ENCODE results near the gene PIGS. TPM values are rescaled to one million over a fixed set of nuclear protein-coding genes. Genes with fewer than 3 reads are reported as not detected.

Gene PIGS
- total RNA-seq, 1 donor from 2014 or later, result 71.5 TPM

DNA sequence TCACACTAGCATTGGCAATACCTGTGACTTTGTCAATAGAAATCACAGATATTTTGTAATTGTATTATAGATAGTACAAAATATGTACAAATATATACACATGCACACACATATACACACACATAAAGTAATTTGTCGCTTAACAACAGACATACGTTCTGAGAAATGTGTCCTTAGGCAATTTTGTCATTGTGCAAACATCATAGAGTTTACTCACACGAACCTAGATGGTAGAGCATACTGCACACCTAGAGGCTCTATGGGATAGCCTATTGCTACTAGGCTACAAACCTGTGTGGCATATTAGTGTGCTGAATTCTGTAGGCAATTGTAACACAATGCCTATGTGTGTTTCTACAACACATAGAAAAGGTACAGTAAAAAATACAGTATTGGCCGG is 29.9 kb downstream of the PIGS start:
- Histone ChIP-seq H3K9ac (ENCODE audit: low read length) (no peak overlapping the region), H3K4me1 (ENCODE audit: insufficient read depth, low read length) (no peaks in the 10 kb centered on the region), H3K36me3 (ENCODE audit: insufficient read depth, low read length) (no peaks in the 10 kb centered on the region), H4K20me1 (ENCODE audit: insufficient read depth, low read length) (no peaks in the 10 kb centered on the region), H3K4me3 (ENCODE audit: insufficient read depth, low read depth, low read length) (no peak overlapping the region), H3K9me3 (ENCODE audit: insufficient read depth, low read depth, low read length) (no peaks in the 10 kb centered on the region), H3K27me3 (ENCODE audit: insufficient read depth, low read length) (no peaks in the 10 kb centered on the region), H2AFZ (ENCODE audit: low read depth, low read length) (no peak overlapping the region), H3K4me2 (ENCODE audit: low read length) (no peak overlapping the region), H3K27ac (ENCODE audit: low read depth, low read length) (no peak overlapping the region), H3K79me2 (ENCODE audit: insufficient read depth, low read length) (no peaks in the 10 kb centered on the region)
- no peak overlapping the region for H3K4me3 Mint-ChIP-seq (ENCODE audit: unreplicated experiment)
- no peak for FAIRE-seq
- no peak overlapping the region for H3K27ac Mint-ChIP-seq (ENCODE audit: unreplicated experiment)
- H3K9me3 Mint-ChIP-seq (ENCODE audit: unreplicated experiment), result no peaks in the 10 kb centered on the region
- TF ChIP-seq EZH2 (IDR thresholded peaks at IDR 0.05; ENCODE audit: insufficient read depth, low read length), result no peak
- TF ChIP-seq, protein P1, sequence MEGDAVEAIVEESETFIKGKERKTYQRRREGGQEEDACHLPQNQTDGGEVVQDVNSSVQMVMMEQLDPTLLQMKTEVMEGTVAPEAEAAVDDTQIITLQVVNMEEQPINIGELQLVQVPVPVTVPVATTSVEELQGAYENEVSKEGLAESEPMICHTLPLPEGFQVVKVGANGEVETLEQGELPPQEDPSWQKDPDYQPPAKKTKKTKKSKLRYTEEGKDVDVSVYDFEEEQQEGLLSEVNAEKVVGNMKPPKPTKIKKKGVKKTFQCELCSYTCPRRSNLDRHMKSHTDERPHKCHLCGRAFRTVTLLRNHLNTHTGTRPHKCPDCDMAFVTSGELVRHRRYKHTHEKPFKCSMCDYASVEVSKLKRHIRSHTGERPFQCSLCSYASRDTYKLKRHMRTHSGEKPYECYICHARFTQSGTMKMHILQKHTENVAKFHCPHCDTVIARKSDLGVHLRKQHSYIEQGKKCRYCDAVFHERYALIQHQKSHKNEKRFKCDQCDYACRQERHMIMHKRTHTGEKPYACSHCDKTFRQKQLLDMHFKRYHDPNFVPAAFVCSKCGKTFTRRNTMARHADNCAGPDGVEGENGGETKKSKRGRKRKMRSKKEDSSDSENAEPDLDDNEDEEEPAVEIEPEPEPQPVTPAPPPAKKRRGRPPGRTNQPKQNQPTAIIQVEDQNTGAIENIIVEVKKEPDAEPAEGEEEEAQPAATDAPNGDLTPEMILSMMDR (IDR thresholded peaks at IDR 0.05; ENCODE audit: insufficient read depth, low read depth, low read length), result no peak
- no peaks in the 10 kb centered on the region for H3K36me3 Mint-ChIP-seq (ENCODE audit: low read depth, unreplicated experiment)
- H3K4me1 Mint-ChIP-seq (ENCODE audit: low read depth, unreplicated experiment), result no peaks in the 10 kb centered on the region
- no peak for DNase-seq (ENCODE audit: low read depth)
- peaks cover 30% of the 10 kb centered on the region for H3K27me3 Mint-ChIP-seq (ENCODE audit: low read depth, unreplicated experiment)

DNA sequence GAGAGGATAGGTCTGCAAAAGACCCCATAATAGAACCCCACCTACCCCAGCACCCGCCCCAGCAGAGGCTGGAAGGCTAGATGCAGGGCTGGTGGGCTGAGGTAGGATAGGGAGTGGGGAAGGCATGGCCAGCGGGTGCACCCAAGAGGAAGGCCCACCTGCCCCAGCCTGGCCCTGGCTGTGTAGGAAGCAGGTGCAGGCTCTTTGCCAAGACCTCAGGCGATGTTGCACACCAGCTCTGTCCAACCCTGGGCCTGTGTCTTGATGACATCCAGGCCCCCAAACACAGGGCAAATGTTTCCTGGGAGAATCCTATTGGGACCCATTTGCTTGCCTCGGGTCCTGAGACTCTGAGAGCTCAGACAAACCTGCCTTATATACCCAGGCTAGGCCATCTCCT is 31.1 kb downstream of the PIGS start:
- no peak for DNase-seq (ENCODE audit: low read depth)

DNA sequence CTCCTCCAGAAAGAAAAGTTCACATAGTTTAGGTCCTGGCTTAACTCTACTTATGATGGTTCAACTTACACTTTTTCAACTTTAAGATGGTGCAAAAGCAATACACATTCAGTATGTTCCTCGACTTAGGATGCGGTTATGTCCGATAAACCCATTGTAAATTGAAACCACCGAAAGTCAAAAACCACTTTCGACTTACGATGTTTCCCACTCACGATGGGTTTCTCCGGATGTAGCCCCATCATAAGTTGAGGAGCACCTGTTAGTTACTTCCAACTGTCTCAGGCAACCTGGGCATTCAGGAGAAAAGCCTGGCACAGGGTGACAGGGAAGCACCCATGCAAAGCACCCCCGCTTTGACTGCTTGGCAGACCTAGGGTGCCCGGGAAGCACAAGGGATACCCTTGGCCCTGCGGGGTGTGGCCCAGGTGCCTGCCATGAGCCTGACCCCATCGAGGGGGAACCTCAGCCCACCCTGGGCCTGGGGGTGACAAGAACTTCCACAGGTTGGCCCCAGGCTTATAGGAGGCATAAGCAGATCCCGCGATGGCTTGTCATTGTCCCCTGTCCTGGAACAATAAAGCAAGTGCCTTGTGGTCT is 32.9 kb downstream of the PIGS start:
- Histone ChIP-seq H3K9me3 (ENCODE audit: insufficient read depth, low read depth, low read length) (no peaks in the 10 kb centered on the region), H3K4me3 (ENCODE audit: insufficient read depth, low read depth, low read length) (no peak overlapping the region), H4K20me1 (ENCODE audit: insufficient read depth, low read length) (no peaks in the 10 kb centered on the region), H3K4me2 (ENCODE audit: low read length) (no peak overlapping the region), H3K36me3 (ENCODE audit: insufficient read depth, low read length) (no peaks in the 10 kb centered on the region), H3K79me2 (ENCODE audit: insufficient read depth, low read length) (no peaks in the 10 kb centered on the region), H3K4me1 (ENCODE audit: insufficient read depth, low read length) (no peaks in the 10 kb centered on the region), H2AFZ (ENCODE audit: low read depth, low read length) (no peak overlapping the region), H3K9ac (ENCODE audit: low read length) (no peak overlapping the region), H3K27ac (ENCODE audit: low read depth, low read length) (no peak overlapping the region), H3K27me3 (ENCODE audit: insufficient read depth, low read length) (peaks cover 2% of the 10 kb centered on the region)
- TF ChIP-seq, protein P1 (IDR thresholded peaks at IDR 0.05; ENCODE audit: insufficient read depth, low read depth, low read length), result no peak
- no peak for TF ChIP-seq EZH2 (IDR thresholded peaks at IDR 0.05; ENCODE audit: insufficient read depth, low read length)
- Mint-ChIP-seq H3K4me1 (ENCODE audit: low read depth, unreplicated experiment) (no peaks in the 10 kb centered on the region), H3K27ac (ENCODE audit: unreplicated experiment) (no peak overlapping the region), H3K9me3 (ENCODE audit: unreplicated experiment) (no peaks in the 10 kb centered on the region), H3K4me3 (ENCODE audit: unreplicated experiment) (no peak overlapping the region), H3K27me3 (ENCODE audit: low read depth, unreplicated experiment) (peaks cover 46% of the 10 kb centered on the region), H3K36me3 (ENCODE audit: low read depth, unreplicated experiment) (peaks cover 3% of the 10 kb centered on the region)
- DNase-seq (ENCODE audit: low read depth) (no peak), FAIRE-seq (no peak)

More for the DNA sequence above, 31.1 kb downstream of the PIGS start:
- Histone ChIP-seq H3K27ac (ENCODE audit: low read depth, low read length) (no peak overlapping the region), H3K36me3 (ENCODE audit: insufficient read depth, low read length) (no peaks in the 10 kb centered on the region), H3K27me3 (ENCODE audit: insufficient read depth, low read length) (peaks cover 2% of the 10 kb centered on the region), H4K20me1 (ENCODE audit: insufficient read depth, low read length) (no peaks in the 10 kb centered on the region), H2AFZ (ENCODE audit: low read depth, low read length) (no peak overlapping the region), H3K4me1 (ENCODE audit: insufficient read depth, low read length) (no peaks in the 10 kb centered on the region), H3K79me2 (ENCODE audit: insufficient read depth, low read length) (no peaks in the 10 kb centered on the region), H3K9me3 (ENCODE audit: insufficient read depth, low read depth, low read length) (no peaks in the 10 kb centered on the region), H3K4me2 (ENCODE audit: low read length) (no peak overlapping the region), H3K9ac (ENCODE audit: low read length) (no peak overlapping the region), H3K4me3 (ENCODE audit: insufficient read depth, low read depth, low read length) (no peak overlapping the region)
- Mint-ChIP-seq H3K4me3 (ENCODE audit: unreplicated experiment) (no peak overlapping the region), H3K27me3 (ENCODE audit: low read depth, unreplicated experiment) (peaks cover 39% of the 10 kb centered on the region), H3K9me3 (ENCODE audit: unreplicated experiment) (no peaks in the 10 kb centered on the region), H3K4me1 (ENCODE audit: low read depth, unreplicated experiment) (no peaks in the 10 kb centered on the region), H3K27ac (ENCODE audit: unreplicated experiment) (no peak overlapping the region), H3K36me3 (ENCODE audit: low read depth, unreplicated experiment) (no peaks in the 10 kb centered on the region)
- no peak for TF ChIP-seq EZH2 (IDR thresholded peaks at IDR 0.05; ENCODE audit: insufficient read depth, low read length)
- TF ChIP-seq, protein P1 (IDR thresholded peaks at IDR 0.05; ENCODE audit: insufficient read depth, low read depth, low read length), result no peak
- FAIRE-seq, result no peak
